HG03575 (cell line): Measurements from ENCODE around the gene GNL3L.
"Not testable (repeated sequence)": the region's sequence is repeated elsewhere in the genome, so short reads cannot be mapped to it uniquely, and the experiment has no call there.

ENCODE experiments used
- ATAC-seq: cut with Tn5 transposase; IDR thresholded peaks from one replicate; pipeline ENCODE4 v1.9.1; 2021; ENCODE audit not compliant: unreplicated experiment, insufficient number of reproducible peaks, low FRiP score; ENCODE audit errors: extremely low read depth

Gene GNL3L

DNA sequence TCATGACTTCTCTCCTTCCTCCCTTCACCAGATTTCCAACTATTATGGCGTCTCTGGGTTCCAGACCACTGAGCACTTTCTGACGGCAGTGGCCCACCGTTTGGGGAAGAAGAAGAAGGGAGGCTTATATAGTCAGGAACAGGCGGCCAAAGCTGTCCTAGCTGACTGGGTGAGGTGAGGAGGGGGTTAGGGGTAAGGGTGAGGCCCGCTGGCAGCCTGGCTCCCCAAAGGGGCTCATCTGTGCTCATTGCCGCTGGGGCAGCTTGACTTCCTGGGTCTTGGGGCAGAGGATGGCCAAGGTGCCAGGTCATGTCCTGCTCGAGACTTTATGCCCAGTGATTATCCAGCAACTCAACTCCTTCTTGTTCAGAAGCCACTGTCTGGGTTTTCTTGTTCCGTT, 21.8 kb downstream of the GNL3L start:
- ATAC-seq: no peak

DNA sequence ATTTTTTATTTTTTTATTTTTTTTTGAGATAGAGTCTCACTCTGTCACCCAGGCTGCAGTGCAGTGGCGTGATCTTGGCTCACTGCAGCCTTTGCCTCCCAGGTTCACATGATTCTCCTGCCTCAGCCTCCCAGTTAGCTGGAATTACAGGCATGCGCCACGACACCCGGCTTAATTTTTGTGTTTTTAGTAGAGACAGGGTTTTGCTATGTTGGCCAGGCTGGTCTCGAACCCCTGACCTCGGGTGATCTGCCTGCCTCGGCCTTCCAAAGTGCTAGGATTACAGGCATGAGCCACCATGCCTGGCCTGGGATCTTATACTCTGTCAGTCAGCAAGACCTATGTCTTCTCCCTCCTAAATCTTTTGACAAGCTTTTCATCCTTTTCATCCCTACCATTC, 25.0 kb downstream of the GNL3L start:
- ATAC-seq: not testable (repeated sequence)

DNA sequence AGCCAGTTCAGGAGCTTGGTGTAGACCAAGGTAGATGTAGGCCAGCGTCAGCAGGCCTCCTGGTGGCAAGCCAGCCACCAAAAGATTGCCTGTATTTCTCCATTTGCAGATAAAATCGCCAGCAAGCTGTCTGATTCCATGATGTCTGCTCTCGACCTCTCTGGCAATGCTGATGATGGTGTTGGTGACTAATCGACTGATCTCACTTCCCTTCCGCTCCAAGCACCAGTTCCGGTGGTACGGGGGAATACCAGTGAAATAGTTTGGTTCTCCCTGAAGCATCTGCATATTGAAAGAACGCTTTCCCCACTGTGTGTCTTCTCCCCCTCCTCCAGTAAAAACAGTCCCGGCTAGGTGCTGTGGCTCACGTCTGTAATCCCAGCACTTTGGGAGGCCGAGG, 30.4 kb downstream of the GNL3L start:
- ATAC-seq: no peak

DNA sequence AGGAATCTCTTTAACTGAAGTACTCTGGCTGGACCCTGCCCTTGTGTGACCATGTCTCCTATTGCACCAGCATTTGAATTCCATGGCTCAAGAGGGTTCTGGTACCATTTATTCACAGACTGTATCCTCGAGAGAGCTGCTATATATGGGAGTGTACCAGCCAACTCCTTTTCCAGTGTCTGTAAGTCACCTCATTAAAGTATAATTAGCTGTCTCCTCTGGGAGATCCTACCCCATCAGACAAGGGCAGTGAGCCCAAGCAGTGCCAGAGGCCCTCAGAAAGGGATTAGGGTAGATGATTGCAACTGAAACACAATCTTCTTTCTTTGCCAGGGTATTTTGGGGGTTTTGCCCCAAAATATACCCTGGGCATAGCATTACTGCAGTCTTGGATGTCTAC, 31.6 kb downstream of the GNL3L start:
- no peak for ATAC-seq

DNA sequence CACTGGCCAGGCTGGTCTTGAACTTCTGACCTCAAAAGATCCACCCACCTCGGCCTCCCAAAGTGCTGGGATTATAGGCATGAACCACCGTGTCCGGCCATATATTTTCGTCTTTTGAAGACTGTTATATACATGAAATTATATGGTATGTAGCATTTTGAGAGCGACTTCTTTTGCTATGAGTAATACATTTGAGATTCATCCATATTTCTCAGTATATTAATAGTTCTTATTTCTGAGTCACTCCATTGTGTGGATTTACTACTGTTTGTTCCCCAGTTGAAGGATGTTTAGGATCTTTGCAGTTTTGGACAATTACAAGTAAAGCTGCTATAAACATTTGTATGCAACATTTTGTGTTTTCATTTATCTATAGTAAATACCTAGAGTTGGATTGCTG, 34.9 kb downstream of the GNL3L start:
- no peak for ATAC-seq

DNA sequence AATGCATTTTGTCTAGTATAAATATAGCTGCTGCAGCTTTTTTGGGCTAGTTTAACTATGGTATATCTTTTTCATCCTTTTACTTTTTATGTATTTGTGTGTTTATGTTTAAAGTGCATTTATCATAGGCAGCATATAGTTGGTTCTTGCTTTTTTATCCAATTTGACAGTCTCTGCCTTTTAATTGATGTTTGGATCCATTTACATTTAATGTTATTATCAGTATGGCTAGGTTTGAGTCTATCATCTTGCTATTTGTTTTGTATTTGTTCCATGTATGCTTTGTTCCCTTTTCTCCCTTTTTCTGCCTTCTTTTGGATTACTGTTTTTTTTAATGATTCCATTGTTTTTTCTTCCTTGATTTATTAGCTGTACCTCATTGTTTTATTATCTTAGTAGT, 40.3 kb downstream of the GNL3L start:
- ATAC-seq: no peak

DNA sequence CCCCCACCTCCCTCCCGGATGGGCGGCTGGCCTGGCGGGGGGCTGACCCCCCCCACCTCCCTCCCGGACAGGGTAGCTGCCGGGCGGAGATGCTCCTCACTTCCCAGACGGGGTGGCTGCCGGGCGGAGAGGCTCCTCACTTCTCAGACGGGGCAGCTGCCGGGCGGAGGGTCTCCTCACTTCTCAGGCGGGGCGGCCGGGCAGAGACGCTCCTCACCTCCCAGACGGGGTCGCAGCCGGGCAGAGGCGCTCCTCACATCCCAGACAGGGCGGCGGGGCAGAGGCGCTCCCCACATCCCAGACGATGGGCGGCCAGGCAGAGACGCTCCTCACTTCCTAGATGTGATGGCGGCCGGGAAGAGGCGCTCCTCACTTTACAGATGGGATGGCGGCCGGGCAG, 42.6 kb downstream of the GNL3L start:
- ATAC-seq: not testable (repeated sequence)

DNA sequence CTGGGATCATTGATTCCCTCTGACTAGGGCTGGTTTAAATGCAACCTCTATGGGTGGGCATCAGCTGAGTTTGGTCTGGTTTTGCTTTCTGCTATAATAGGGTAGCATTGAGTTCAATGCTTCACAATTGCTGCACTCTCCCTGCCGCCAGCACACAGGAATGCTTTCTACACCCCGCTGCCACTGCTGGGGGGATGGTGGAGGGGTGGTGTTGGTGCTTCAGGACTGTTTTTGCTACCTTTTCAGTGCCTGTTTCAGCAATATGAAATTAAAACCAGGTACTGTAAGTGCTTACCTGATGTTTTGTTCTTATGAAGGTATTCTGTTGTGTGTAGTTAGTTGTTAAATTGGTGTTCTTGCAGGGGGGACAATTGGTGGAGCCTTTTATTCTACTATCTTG, 67.7 kb downstream of the GNL3L start:
- no peak for ATAC-seq

DNA sequence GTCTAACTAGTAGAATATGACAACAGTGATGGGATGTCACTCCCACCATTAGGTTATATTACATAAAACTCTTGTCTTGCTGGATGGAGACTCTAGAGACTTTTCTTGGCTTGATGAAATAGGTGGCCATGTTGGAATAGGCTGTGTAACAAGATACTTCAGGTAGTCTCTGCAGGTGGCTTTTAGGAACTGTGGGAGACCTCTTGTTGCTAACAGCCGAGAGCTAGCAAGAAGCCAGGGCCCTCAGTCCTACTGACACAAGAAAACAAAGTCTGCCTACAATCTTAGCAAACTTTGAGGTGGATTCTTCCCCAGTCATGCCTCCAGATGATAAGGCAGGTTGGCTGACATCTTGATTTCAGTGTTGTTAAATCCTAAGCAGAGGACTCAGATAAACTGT, 72.5 kb downstream of the GNL3L start:
- ATAC-seq: no peak
